SK-N-SH (cell line): ENCODE results near the gene CRABP1. TPM values are rescaled to one million over a fixed set of nuclear protein-coding genes. Genes with fewer than 3 reads are reported as not detected.
A peak's percentile ranks its signal among the peaks of the same experiment; 100 is the strongest.

Source experiments
- CTCF ChIA-PET: fragments of 300-600, 350-600 bp; formaldehyde crosslinking; extraction: SDS; loops from one replicate; lab custom pipeline; 2021; lab: Yijun Ruan, JAX
- POLR2A ChIA-PET: fragments of 350-600 bp; sonication (Branson Sonifier 250); formaldehyde crosslinking; extraction: SDS; loops from one replicate; lab custom pipeline; 2020; ENCODE audit warnings: antibody characterized with exemption, inconsistent platforms; lab: Yijun Ruan, JAX
- DNase-seq: peaks from one replicate; pipeline ENCODE4 v3.0.0; 2012
- H2AFZ ChIP-seq: fragments of 200-600 bp; sonication (generic); 2 replicates; pipeline ENCODE4 v1.8.1; 2016; ENCODE audit warnings: antibody characterized with exemption, mild to moderate bottlenecking, low read depth
- H3F3A ChIP-seq: fragments of 200-600 bp; sonication (generic); replicated peaks from 2 replicates; pipeline ENCODE3; 2016; ENCODE audit warnings: antibody characterized with exemption, mild to moderate bottlenecking; ENCODE audit not compliant: insufficient read depth
- H3K27ac ChIP-seq, 2 experiments: fragments of 200-500 bp in 1 of 2; fragments of 200-600 bp in 1 of 2; sonication (Bioruptor generic) in 1 of 2; sonication (generic), shearing (Covaris generic) in 1 of 2; 2 replicates each; pipeline versions ENCODE4 v1.5.1 to v1.6.1; 2014 to 2016; ENCODE audit warnings: low read depth in 2 of 2, inconsistent platforms in 1 of 2, low read length in 1 of 2, mild to moderate bottlenecking in 1 of 2, mixed read lengths in 1 of 2
- H3K27me3 ChIP-seq: fragments of 200-600 bp; sonication (generic), shearing (Covaris generic); 2 replicates; pipeline ENCODE4 v1.6.1; 2016; ENCODE audit warnings: mixed run types; ENCODE audit not compliant: insufficient read depth
- H3K36me3 ChIP-seq, 2 experiments: fragments of 200-500 bp in 1 of 2; fragments of 200-600 bp in 1 of 2; sonication (Bioruptor generic) in 1 of 2; sonication (generic) in 1 of 2; replicated peaks in 1 of 2; 2 replicates each; pipeline versions ENCODE3 to v1.5.1; 2014 to 2016; ENCODE audit warnings: low read length in 1 of 2, mild to moderate bottlenecking in 1 of 2; ENCODE audit not compliant: insufficient read depth in 2 of 2, control insufficient read depth in 1 of 2
- H3K4me1 ChIP-seq, 2 experiments: fragments of 200-500 bp in 1 of 2; fragments of 200-600 bp in 1 of 2; sonication (Bioruptor generic) in 1 of 2; sonication (generic), shearing (Covaris generic) in 1 of 2; 2 replicates each; pipeline versions ENCODE4 v1.5.1 to v1.6.1; 2014 to 2016; ENCODE audit warnings: low read depth in 1 of 2, low read length in 1 of 2, mixed run types in 1 of 2; ENCODE audit not compliant: insufficient read depth in 2 of 2, control insufficient read depth in 1 of 2
- H3K4me2 ChIP-seq: fragments of 200-600 bp; sonication (generic), shearing (Covaris generic); 2 replicates; pipeline ENCODE4 v1.6.1; 2017; ENCODE audit warnings: mixed run types
- H3K4me3 ChIP-seq, 2 experiments: fragments of 200-500 bp in 1 of 2; fragments of 200-600 bp in 1 of 2; sonication (Bioruptor generic) in 1 of 2; sonication (generic), shearing (Covaris generic) in 1 of 2; 2 replicates each; pipeline versions ENCODE4 v1.5.1 to v1.8.1; 2014 to 2016; ENCODE audit warnings: low read depth in 2 of 2, inconsistent platforms in 1 of 2, low read length in 1 of 2, mild to moderate bottlenecking in 1 of 2, mixed read lengths in 1 of 2, moderate library complexity in 1 of 2
- H3K79me2 ChIP-seq: fragments of 200-600 bp; sonication (generic); 2 replicates; pipeline ENCODE4 v1.8.1; 2017; ENCODE audit warnings: mild to moderate bottlenecking; ENCODE audit not compliant: insufficient read depth
- H3K9ac ChIP-seq: fragments of 200-600 bp; sonication (generic); 2 replicates; pipeline ENCODE4 v1.6.1; 2017; ENCODE audit warnings: mixed run types
- H3K9me2 ChIP-seq: fragments of 200-600 bp; sonication (generic); 2 replicates; pipeline ENCODE4 v1.6.1; 2017; ENCODE audit warnings: mixed run types
- H3K9me3 ChIP-seq: fragments of 200-600 bp; sonication (generic); 2 replicates; pipeline ENCODE4 v1.6.1; 2017; ENCODE audit warnings: mixed run types, mild to moderate bottlenecking, moderate library complexity
- H4K20me1 ChIP-seq: fragments of 200-600 bp; sonication (generic); 2 replicates; pipeline ENCODE4 v1.6.1; 2017; ENCODE audit warnings: mild to moderate bottlenecking, mixed run types; ENCODE audit not compliant: insufficient read depth
- CHD2 ChIP-seq: fragments of 150-350 bp; IDR thresholded peaks from 2 replicates; pipeline ENCODE4 v1.6.1; 2018; ENCODE audit warnings: low read length; ENCODE audit not compliant: partially characterized antibody
- EP300 ChIP-seq, 2 experiments: IDR thresholded peaks; 2 replicates each; pipeline versions ENCODE4 v1.4.0 to v1.6.1; 2012; ENCODE audit warnings: borderline replicate concordance in 1 of 2, low read depth in 1 of 2, low read length in 1 of 2
- IRF3 ChIP-seq: fragments of 150-350 bp; IDR thresholded peaks from 2 replicates; pipeline ENCODE4 v1.6.1; 2016; ENCODE audit warnings: mild to moderate bottlenecking, low read depth, low read length
- MXI1 ChIP-seq: IDR thresholded peaks from 2 replicates; pipeline ENCODE4 v1.6.1; 2012; ENCODE audit warnings: mild to moderate bottlenecking, low read depth, low read length, improper control_type of control experiment
- NFIC ChIP-seq: IDR thresholded peaks from 2 replicates; pipeline ENCODE4 v1.4.0; 2012; ENCODE audit warnings: borderline replicate concordance
- NRF1 ChIP-seq: IDR thresholded peaks from 2 replicates; pipeline ENCODE4 v1.6.1; 2012; ENCODE audit warnings: low read depth, mild to moderate bottlenecking, low read length
- POLR2AphosphoS5 ChIP-seq: IDR thresholded peaks from 2 replicates; pipeline ENCODE4 v1.6.1; 2012; ENCODE audit warnings: low read depth, low read length
- RAD21 ChIP-seq: IDR thresholded peaks from 2 replicates; pipeline ENCODE4 v1.6.1; 2012; ENCODE audit warnings: mild to moderate bottlenecking, low read length
- RCOR1 ChIP-seq: fragments of 150-350 bp; IDR thresholded peaks from 2 replicates; pipeline ENCODE4 v1.6.1; 2017; ENCODE audit warnings: antibody characterized with exemption, low read length
- RFX5 ChIP-seq: IDR thresholded peaks from 2 replicates; pipeline ENCODE4 v1.6.1; 2012; ENCODE audit warnings: mild to moderate bottlenecking, improper control_type of control experiment, low read length
- RXRA ChIP-seq: IDR thresholded peaks from 2 replicates; pipeline ENCODE4 v1.4.0; 2012; ENCODE audit warnings: low read depth, mild to moderate bottlenecking, borderline replicate concordance
- SIN3A ChIP-seq: IDR thresholded peaks from 2 replicates; pipeline ENCODE4 v1.6.1; 2012; ENCODE audit warnings: low read depth, mild to moderate bottlenecking, low read length, moderate library complexity, borderline replicate concordance
- SMC3 ChIP-seq: IDR thresholded peaks from 2 replicates; pipeline ENCODE4 v1.6.1; 2012; ENCODE audit warnings: low read depth, low read length, improper control_type of control experiment
- TAF1 ChIP-seq: IDR thresholded peaks from 2 replicates; pipeline ENCODE4 v1.6.1; 2012; ENCODE audit warnings: low read depth, mild to moderate bottlenecking, low read length, moderate library complexity, borderline replicate concordance
- TEAD4 ChIP-seq: IDR thresholded peaks from 2 replicates; pipeline ENCODE4 v1.4.0; 2012; ENCODE audit warnings: mild to moderate bottlenecking, borderline replicate concordance; ENCODE audit not compliant: insufficient read depth
- WGBS: methylation state at CpG from one replicate; pipeline ENCODE4 v1.1.6; 2017; ENCODE audit warnings: low lambda C conversion rate; 5-methylcytosine and 5-hydroxymethylcytosine counted together
- polyA plus RNA-seq, 3 experiments: library from polyadenylated mRNA; depleted of rRNA; stranded (reverse); fragments of >200 nt; gene quantifications; 2 replicates each; pipeline ENCODE4 v1.2.3, GENCODE V29; 2012
- TF ChIP-seq, protein P1 (sequence below): IDR thresholded peaks from 2 replicates; pipeline ENCODE4 v1.4.0; 2012; ENCODE audit warnings: low read depth
- TF ChIP-seq, protein P2 (sequence below): IDR thresholded peaks from 2 replicates; pipeline ENCODE4; 2012
- TF ChIP-seq, protein P3 (sequence below): IDR thresholded peaks from 2 replicates; pipeline ENCODE4 v1.4.0; 2012; ENCODE audit warnings: low read depth, borderline replicate concordance
- TF ChIP-seq, protein P4 (sequence below): fragments of 200-600 bp; sonication (generic); IDR thresholded peaks from 2 replicates; pipeline ENCODE4 v1.6.1; 2017; ENCODE audit warnings: antibody characterized with exemption, mild to moderate bottlenecking, moderate library complexity

The CRABP1 gene
- polyA plus RNA-seq, 1 of the 3 experiments (the other 2 are of a cell fraction) = 1.0 TPM

GRCh38 chr15:78313383-78313782 lies 26.8 kb upstream of the CRABP1 start (continued):
- no peak for TF ChIP-seq EP300 (IDR thresholded peaks at IDR 0.05; ENCODE audit: borderline replicate concordance in 1 of 2, low read depth in 1 of 2, low read length in 1 of 2)

DNA sequence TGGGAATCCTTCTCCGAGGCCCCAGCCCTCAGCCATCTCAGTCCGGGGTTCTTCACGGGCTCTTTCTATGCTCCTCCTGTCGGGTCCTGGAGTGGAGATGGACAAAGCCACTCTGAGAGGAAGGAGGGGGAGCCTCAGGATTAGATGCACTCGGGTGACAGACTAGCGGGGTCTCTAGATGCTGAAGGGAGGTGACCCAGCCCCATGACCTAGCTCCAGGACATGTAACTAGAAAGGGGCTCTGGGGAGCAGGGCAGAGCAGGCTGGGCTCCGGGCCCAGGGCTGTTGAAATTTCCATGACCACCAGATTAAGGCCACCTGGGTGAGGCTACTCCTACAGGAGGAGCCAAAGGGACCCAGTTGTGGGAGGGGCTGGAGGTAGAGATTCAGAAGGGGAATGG lies 26.0 kb upstream of the CRABP1 start:
- no peak overlapping the region for H2AFZ ChIP-seq
- no peak overlapping the region for H3K27ac ChIP-seq
- no peaks in the 10 kb centered on the region for H3K79me2 ChIP-seq
- no peak for TF ChIP-seq RFX5
- TF ChIP-seq TAF1 = no peak
- TF ChIP-seq SIN3A = no peak
- TF ChIP-seq, protein P1, sequence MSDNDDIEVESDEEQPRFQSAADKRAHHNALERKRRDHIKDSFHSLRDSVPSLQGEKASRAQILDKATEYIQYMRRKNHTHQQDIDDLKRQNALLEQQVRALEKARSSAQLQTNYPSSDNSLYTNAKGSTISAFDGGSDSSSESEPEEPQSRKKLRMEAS = no peak
- TF ChIP-seq RCOR1 = no peak
- TF ChIP-seq POLR2AphosphoS5 = no peak
- no peak for TF ChIP-seq SMC3
- TF ChIP-seq MXI1 = no peak
- no peaks in the 10 kb centered on the region for H3F3A ChIP-seq
- H3K36me3 ChIP-seq = no peaks in the 10 kb centered on the region
- H3K9ac ChIP-seq = no peak overlapping the region
- peaks cover 0 to 16% of the 10 kb centered on the region in 2 experiments; a peak in 1 of 4 replicates for H3K4me1 ChIP-seq
- no peak for DNase-seq
- H3K9me3 ChIP-seq = no peaks in the 10 kb centered on the region
- ChIA-PET POLR2A (no interaction called here), CTCF (interaction anchor here (31.8 kb wide), 1 partner anchor 94 kb away, joined by 772 read pairs; no protein-coding TSS in a partner anchor)
- no peaks in the 10 kb centered on the region for H3K27me3 ChIP-seq
- H3K4me3 ChIP-seq = no peak overlapping the region
- no peaks in the 10 kb centered on the region for H3K9me2 ChIP-seq
- WGBS = 83% methylated on average over 6 of the region's 7 CpGs
- no peak overlapping the region for H3K4me2 ChIP-seq
- no peaks in the 10 kb centered on the region for H4K20me1 ChIP-seq

- peak; percentile 62 for DNase-seq
- Histone ChIP-seq H2AFZ (no peak overlapping the region), H3K4me2 (no peak overlapping the region), H3K4me3 (no peak overlapping the region), H3K79me2 (no peaks in the 10 kb centered on the region), H3K27ac (peak overlapping the region in 1 of 2 experiments; percentile 63; a peak in 2 of 4 replicates), H3K9ac (no peak overlapping the region), H3F3A (no peaks in the 10 kb centered on the region), H3K27me3 (no peaks in the 10 kb centered on the region), H4K20me1 (no peaks in the 10 kb centered on the region), H3K36me3 (no peaks in the 10 kb centered on the region), H3K4me1 (peaks cover 0 to 16% of the 10 kb centered on the region in 2 experiments; a peak in 1 of 4 replicates), H3K9me2 (no peaks in the 10 kb centered on the region), H3K9me3 (no peaks in the 10 kb centered on the region)
- 65% methylated on average over 5 of the region's 7 CpGs for WGBS
- POLR2A ChIA-PET = interaction anchor here (1.6 kb wide), 1 partner anchor 122 kb away, joined by 3 read pairs; no protein-coding TSS in a partner anchor
- CTCF ChIA-PET = interaction anchor here (0.6 to 31.8 kb wide), 6 partner anchors 7 to 560 kb away, joined by 3 to 772 read pairs (median 3); no protein-coding TSS in a partner anchor
- TF ChIP-seq POLR2AphosphoS5 = no peak
- TF ChIP-seq NFIC = no peak
- TF ChIP-seq, protein P2, sequence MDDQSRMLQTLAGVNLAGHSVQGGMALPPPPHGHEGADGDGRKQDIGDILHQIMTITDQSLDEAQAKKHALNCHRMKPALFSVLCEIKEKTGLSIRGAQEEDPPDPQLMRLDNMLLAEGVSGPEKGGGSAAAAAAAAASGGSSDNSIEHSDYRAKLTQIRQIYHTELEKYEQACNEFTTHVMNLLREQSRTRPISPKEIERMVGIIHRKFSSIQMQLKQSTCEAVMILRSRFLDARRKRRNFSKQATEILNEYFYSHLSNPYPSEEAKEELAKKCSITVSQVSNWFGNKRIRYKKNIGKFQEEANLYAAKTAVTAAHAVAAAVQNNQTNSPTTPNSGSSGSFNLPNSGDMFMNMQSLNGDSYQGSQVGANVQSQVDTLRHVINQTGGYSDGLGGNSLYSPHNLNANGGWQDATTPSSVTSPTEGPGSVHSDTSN = no peak
- no peak for TF ChIP-seq CHD2
- TF ChIP-seq TEAD4 = no peak
- TF ChIP-seq SMC3 = peak; percentile 59
- no peak for TF ChIP-seq NRF1
- TF ChIP-seq RXRA = no peak
- TF ChIP-seq SIN3A = no peak
- TF ChIP-seq MXI1 = no peak
- peak; percentile 69 for TF ChIP-seq RAD21
- TF ChIP-seq, protein P3, sequence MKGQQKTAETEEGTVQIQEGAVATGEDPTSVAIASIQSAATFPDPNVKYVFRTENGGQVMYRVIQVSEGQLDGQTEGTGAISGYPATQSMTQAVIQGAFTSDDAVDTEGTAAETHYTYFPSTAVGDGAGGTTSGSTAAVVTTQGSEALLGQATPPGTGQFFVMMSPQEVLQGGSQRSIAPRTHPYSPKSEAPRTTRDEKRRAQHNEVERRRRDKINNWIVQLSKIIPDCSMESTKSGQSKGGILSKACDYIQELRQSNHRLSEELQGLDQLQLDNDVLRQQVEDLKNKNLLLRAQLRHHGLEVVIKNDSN = no peak
- TF ChIP-seq, protein P4, sequence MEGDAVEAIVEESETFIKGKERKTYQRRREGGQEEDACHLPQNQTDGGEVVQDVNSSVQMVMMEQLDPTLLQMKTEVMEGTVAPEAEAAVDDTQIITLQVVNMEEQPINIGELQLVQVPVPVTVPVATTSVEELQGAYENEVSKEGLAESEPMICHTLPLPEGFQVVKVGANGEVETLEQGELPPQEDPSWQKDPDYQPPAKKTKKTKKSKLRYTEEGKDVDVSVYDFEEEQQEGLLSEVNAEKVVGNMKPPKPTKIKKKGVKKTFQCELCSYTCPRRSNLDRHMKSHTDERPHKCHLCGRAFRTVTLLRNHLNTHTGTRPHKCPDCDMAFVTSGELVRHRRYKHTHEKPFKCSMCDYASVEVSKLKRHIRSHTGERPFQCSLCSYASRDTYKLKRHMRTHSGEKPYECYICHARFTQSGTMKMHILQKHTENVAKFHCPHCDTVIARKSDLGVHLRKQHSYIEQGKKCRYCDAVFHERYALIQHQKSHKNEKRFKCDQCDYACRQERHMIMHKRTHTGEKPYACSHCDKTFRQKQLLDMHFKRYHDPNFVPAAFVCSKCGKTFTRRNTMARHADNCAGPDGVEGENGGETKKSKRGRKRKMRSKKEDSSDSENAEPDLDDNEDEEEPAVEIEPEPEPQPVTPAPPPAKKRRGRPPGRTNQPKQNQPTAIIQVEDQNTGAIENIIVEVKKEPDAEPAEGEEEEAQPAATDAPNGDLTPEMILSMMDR = peak; percentile 38
- no peak for TF ChIP-seq IRF3
- no peak for TF ChIP-seq RFX5
Observed at GRCh38 chr15:78315686-78316282, 24.4 kb upstream of the CRABP1 start.
